ENCODE data around the gene CLDN6.

DNA sequence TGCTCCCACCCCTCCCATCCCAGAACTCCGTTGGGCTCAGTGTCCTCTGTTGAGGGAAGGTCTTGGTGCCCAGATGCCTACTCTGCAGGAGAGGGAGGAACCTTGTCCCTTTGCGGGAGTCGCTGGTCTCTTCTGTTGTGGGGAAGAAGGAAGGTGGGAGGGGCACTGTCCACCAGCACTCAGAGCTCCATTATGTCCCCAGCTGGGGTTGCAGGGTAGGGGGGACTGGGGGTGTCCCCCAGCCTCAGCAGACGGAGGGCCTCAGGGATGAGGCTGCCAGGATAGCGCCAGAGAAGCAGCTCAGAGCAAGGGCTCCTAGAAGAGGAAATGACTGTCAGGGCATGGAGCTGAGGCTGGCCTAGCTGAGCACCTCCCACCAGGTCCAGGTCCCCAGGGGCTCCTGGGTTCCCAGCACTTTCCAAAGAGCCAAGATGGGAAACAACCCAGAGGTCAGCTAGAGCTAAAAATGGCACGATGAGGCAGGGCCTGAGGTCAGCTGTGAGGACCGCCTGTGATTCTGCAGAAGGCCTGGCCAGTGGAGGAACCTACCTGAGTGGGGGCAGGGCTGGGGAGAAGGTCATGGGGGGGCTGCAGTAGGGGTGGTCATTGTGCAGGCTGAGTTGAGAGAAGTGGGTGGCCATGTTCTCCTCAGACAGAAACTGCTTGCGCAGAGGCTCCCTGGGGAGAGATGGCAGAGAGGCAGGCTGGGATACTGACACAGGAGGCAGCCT, 4.9 kb upstream of the CLDN6 start:
- no peak for TF ChIP-seq EZH2phosphoT487 (IDR thresholded peaks at IDR 0.05; ENCODE audit: borderline replicate concordance, low read depth, low read length)
- TF ChIP-seq, protein P1, sequence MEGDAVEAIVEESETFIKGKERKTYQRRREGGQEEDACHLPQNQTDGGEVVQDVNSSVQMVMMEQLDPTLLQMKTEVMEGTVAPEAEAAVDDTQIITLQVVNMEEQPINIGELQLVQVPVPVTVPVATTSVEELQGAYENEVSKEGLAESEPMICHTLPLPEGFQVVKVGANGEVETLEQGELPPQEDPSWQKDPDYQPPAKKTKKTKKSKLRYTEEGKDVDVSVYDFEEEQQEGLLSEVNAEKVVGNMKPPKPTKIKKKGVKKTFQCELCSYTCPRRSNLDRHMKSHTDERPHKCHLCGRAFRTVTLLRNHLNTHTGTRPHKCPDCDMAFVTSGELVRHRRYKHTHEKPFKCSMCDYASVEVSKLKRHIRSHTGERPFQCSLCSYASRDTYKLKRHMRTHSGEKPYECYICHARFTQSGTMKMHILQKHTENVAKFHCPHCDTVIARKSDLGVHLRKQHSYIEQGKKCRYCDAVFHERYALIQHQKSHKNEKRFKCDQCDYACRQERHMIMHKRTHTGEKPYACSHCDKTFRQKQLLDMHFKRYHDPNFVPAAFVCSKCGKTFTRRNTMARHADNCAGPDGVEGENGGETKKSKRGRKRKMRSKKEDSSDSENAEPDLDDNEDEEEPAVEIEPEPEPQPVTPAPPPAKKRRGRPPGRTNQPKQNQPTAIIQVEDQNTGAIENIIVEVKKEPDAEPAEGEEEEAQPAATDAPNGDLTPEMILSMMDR (conservative IDR thresholded peaks at IDR 0.05; ENCODE audit: low read length) = no peak
